ENCODE measurements around the gene GPSM3.
"Not testable (repeated sequence)": the region's sequence is repeated elsewhere in the genome, so short reads cannot be mapped to it uniquely, and the experiment has no call there.

Gene GPSM3

GRCh38 chr6:32186151-32186840, 6.1 kb downstream of the GPSM3 start:
- not testable (repeated sequence) for DNase-seq

- DNase-seq = peak; percentile 88
These were observed 6.7 kb downstream of the GPSM3 start for GRCh38 chr6:32185681-32186131.

- DNase-seq = no peak
These were observed 8.3 kb downstream of the GPSM3 start, which contains the start of gene AGER for GRCh38 chr6:32184084-32184640. Gene AGER, minus strand, starts transcription at chr6:32184253. Its CDS starts 31 bp downstream, at chr6:32184222.

- no peak for DNase-seq
These were observed 8.9 kb downstream of the GPSM3 start for GRCh38 chr6:32183483-32184083.

GRCh38 chr6:32183030-32183429, 9.4 kb downstream of the GPSM3 start:
- DNase-seq = no peak

- no peak for DNase-seq
These were observed 9.9 kb downstream of the GPSM3 start for GRCh38 chr6:32182555-32182981.

- no peak for DNase-seq
These were observed 10.4 kb downstream of the GPSM3 start for GRCh38 chr6:32181915-32182529.

GRCh38 chr6:32181148-32181702, 11.2 kb downstream of the GPSM3 start:
- no peak for DNase-seq

GRCh38 chr6:32179766-32180405, 12.6 kb downstream of the GPSM3 start:
- no peak for DNase-seq

- DNase-seq = no peak
These were observed 13.6 kb downstream of the GPSM3 start for GRCh38 chr6:32178547-32179440.

GRCh38 chr6:32177788-32178546, 14.5 kb downstream of the GPSM3 start, which contains the start of gene RNF5:
Gene RNF5, plus strand, starts transcription at chr6:32178405. Its CDS starts 107 bp downstream, at chr6:32178512.
- DNase-seq = peak; percentile 96

GRCh38 chr6:32177183-32177787, 15.2 kb downstream of the GPSM3 start:
- no peak for DNase-seq

- DNase-seq = no peak
These were observed 15.8 kb downstream of the GPSM3 start for GRCh38 chr6:32176476-32177182.

- peak; percentile 99 for DNase-seq
These were observed 16.6 kb downstream of the GPSM3 start, which contains the start of gene AGPAT1 for GRCh38 chr6:32175711-32176475. Gene AGPAT1, minus strand, starts transcription at chr6:32176084. Its CDS starts 4,588 bp downstream, at chr6:32171496.

GRCh38 chr6:32175322-32175710, 17.1 kb downstream of the GPSM3 start:
- no peak for DNase-seq

GRCh38 chr6:32174416-32174815, 18.0 kb downstream of the GPSM3 start:
- DNase-seq = no peak

GRCh38 chr6:32173051-32173727, 19.3 kb downstream of the GPSM3 start:
- DNase-seq = no peak

GRCh38 chr6:32171234-32171633, 21.2 kb downstream of the GPSM3 start:
- no peak for DNase-seq
